C4-2B (cell line): ENCODE results near the gene SSC5D.

Experiments used
- CTCF ChIP-seq: fragments of 450-650 bp; conservative IDR thresholded peaks from 2 replicates; pipeline ENCODE4 v1.5.1; 2017; ENCODE audit warnings: mild to moderate bottlenecking
- ZFX ChIP-seq: fragments of 450-650 bp; IDR thresholded peaks from 2 replicates; pipeline ENCODE4 v1.6.1; 2017

DNA sequence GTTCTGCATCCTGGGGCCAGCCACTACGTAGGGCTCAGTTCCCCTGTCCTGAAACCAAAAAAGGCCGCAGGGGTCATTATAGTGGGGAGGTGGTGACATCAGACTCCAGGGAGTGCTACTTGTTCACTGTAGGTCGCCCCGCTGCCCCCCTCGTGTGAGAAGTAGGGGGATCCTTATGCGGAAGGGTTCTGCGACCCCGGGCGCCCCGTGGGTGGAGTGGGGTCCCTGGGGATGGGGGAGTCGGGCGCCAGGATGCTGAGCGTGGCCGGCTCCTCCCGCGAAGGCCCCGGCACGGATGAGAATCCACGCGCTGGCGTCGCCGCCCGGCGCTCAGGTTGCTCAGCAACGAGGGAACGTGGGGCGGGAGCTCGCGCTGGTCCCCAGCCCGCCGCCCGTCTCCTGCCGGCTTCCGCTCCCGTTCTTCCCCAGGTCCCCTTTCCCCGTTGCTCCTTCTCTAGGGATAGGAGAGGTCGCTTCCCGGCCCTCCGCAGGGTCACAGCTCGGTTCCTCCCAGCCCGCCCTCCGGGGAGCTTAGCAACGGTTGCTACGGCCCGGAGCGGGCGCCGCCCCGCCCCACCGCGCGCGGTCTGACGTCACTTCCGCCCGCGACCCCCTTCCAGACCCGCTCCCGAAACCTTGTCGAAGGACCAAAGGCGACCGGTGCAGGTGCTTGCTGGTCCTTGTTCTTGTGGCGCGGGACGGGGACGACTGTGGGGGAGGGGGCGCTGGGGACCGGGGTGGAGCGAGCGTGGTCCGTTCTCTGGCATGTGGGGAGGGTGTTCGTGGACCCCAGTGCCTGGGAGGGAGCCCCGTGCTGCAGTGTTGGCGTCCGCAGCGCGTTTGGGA, 3.4 kb upstream of the SSC5D start, which contains the start of gene NAT14:
- TF ChIP-seq CTCF (no peak), ZFX (no peak)
